ENCODE results near the gene BBS9.

The BBS9 gene

GRCh38 chr7:33500703-33501701 lies 371.6 kb downstream of the BBS9 start:
- DNase-seq = no peak
- Histone ChIP-seq H3K27me3 (replicated peaks; ENCODE audit: insufficient read depth, low read length) (no peaks in the 10 kb centered on the region), H2AFZ (ENCODE audit: low read length) (no peak overlapping the region), H3K9me3 (replicated peaks; ENCODE audit: insufficient read depth, low read length) (no peaks in the 10 kb centered on the region), H3K4me3 (ENCODE audit: low read length) (no peak overlapping the region), H3K79me2 (ENCODE audit: low read length) (no peaks in the 10 kb centered on the region), H3K9ac (ENCODE audit: low read length) (no peak overlapping the region), H3K4me1 (ENCODE audit: low read length) (no peaks in the 10 kb centered on the region), H3F3A (ENCODE audit: insufficient read depth, low read length) (no peaks in the 10 kb centered on the region), H3K36me3 (replicated peaks; ENCODE audit: insufficient read depth, low read length) (no peaks in the 10 kb centered on the region), H4K20me1 (ENCODE audit: insufficient read depth, low read length) (no peaks in the 10 kb centered on the region), H3K4me2 (ENCODE audit: low read depth, low read length) (no peak overlapping the region), H3K9me2 (replicated peaks; ENCODE audit: insufficient read depth, low read length) (no peaks in the 10 kb centered on the region), H3K27ac (ENCODE audit: low read length) (no peak overlapping the region)
- no peak for TF ChIP-seq EZH2phosphoT487 (IDR thresholded peaks at IDR 0.05; ENCODE audit: low read length)
- TF ChIP-seq, protein P1, sequence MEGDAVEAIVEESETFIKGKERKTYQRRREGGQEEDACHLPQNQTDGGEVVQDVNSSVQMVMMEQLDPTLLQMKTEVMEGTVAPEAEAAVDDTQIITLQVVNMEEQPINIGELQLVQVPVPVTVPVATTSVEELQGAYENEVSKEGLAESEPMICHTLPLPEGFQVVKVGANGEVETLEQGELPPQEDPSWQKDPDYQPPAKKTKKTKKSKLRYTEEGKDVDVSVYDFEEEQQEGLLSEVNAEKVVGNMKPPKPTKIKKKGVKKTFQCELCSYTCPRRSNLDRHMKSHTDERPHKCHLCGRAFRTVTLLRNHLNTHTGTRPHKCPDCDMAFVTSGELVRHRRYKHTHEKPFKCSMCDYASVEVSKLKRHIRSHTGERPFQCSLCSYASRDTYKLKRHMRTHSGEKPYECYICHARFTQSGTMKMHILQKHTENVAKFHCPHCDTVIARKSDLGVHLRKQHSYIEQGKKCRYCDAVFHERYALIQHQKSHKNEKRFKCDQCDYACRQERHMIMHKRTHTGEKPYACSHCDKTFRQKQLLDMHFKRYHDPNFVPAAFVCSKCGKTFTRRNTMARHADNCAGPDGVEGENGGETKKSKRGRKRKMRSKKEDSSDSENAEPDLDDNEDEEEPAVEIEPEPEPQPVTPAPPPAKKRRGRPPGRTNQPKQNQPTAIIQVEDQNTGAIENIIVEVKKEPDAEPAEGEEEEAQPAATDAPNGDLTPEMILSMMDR (IDR thresholded peaks at IDR 0.05; ENCODE audit: low read length) = no peak
- no peak for TF ChIP-seq EZH2 (optimal IDR thresholded peaks at IDR 0.05; ENCODE audit: low read depth, low read length)

GRCh38 chr7:33503014-33503413 lies 373.6 kb downstream of the BBS9 start:
- no peaks in the 10 kb centered on the region for H3K9me3 ChIP-seq (replicated peaks; ENCODE audit: insufficient read depth, low read length)
- no peak overlapping the region for H2AFZ ChIP-seq (ENCODE audit: low read length)
- DNase-seq = no peak

DNA sequence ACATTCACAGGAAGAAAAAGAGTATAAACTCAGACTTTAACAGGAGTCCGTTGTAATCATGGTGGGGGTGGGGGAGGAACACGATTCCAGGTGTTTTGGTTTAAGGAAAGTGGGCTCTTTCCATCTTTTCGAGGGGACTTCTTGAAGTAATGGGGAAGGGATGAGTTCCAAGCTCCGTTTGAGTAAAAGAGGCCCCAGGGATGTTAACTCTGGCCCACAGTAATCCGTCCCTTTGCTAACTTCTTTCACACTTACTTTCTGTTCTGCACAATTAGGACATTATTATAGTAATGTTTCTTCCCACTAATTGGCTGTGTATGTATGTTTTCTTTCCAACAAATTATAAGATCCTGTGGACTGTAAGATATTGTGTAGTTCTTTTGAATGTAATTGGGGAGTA lies 374.4 kb downstream of the BBS9 start:
- Histone ChIP-seq H3K79me2 (ENCODE audit: low read length) (no peaks in the 10 kb centered on the region), H3K9me2 (replicated peaks; ENCODE audit: insufficient read depth, low read length) (no peaks in the 10 kb centered on the region), H3K36me3 (replicated peaks; ENCODE audit: insufficient read depth, low read length) (no peaks in the 10 kb centered on the region), H3K9ac (ENCODE audit: low read length) (no peak overlapping the region), H4K20me1 (ENCODE audit: insufficient read depth, low read length) (no peaks in the 10 kb centered on the region), H3F3A (ENCODE audit: insufficient read depth, low read length) (no peaks in the 10 kb centered on the region), H3K4me3 (ENCODE audit: low read length) (no peak overlapping the region), H3K4me2 (ENCODE audit: low read depth, low read length) (no peak overlapping the region), H3K27ac (ENCODE audit: low read length) (no peak overlapping the region), H3K27me3 (replicated peaks; ENCODE audit: insufficient read depth, low read length) (no peaks in the 10 kb centered on the region), H3K4me1 (ENCODE audit: low read length) (no peaks in the 10 kb centered on the region), H2AFZ (ENCODE audit: low read length) (no peak overlapping the region), H3K9me3 (replicated peaks; ENCODE audit: insufficient read depth, low read length) (no peaks in the 10 kb centered on the region)
- TF ChIP-seq, protein P1 (IDR thresholded peaks at IDR 0.05; ENCODE audit: low read length) = no peak
- DNase-seq = no peak

More at GRCh38 chr7:33503014-33503413, 373.6 kb downstream of the BBS9 start:
- no peak overlapping the region for H3K9ac ChIP-seq (ENCODE audit: low read length)
- H3K27me3 ChIP-seq (replicated peaks; ENCODE audit: insufficient read depth, low read length) = no peaks in the 10 kb centered on the region
- H3K79me2 ChIP-seq (ENCODE audit: low read length) = no peaks in the 10 kb centered on the region
- no peak overlapping the region for H3K4me3 ChIP-seq (ENCODE audit: low read length)
- TF ChIP-seq EZH2 (optimal IDR thresholded peaks at IDR 0.05; ENCODE audit: low read depth, low read length) (no peak), EZH2phosphoT487 (IDR thresholded peaks at IDR 0.05; ENCODE audit: low read length) (no peak)
- TF ChIP-seq, protein P1 (IDR thresholded peaks at IDR 0.05; ENCODE audit: low read length) = no peak
- no peaks in the 10 kb centered on the region for H3K9me2 ChIP-seq (replicated peaks; ENCODE audit: insufficient read depth, low read length)
- no peaks in the 10 kb centered on the region for H3K36me3 ChIP-seq (replicated peaks; ENCODE audit: insufficient read depth, low read length)
- H3K27ac ChIP-seq (ENCODE audit: low read length) = no peak overlapping the region
- no peaks in the 10 kb centered on the region for H3K4me1 ChIP-seq (ENCODE audit: low read length)
- no peaks in the 10 kb centered on the region for H3F3A ChIP-seq (ENCODE audit: insufficient read depth, low read length)
- H3K4me2 ChIP-seq (ENCODE audit: low read depth, low read length) = no peak overlapping the region
- no peaks in the 10 kb centered on the region for H4K20me1 ChIP-seq (ENCODE audit: insufficient read depth, low read length)
